Uterus (tissue), 4 donors: Measurements from ENCODE around the gene SLC22A12. TPM values are rescaled to one million over a fixed set of nuclear protein-coding genes. Genes with fewer than 3 reads are reported as not detected.

ENCODE experiments used
- DNase-seq, 2 donors: peaks; one replicate each; pipeline ENCODE4 v3.0.0-alpha.2; 2019 to 2020
- H3K27ac ChIP-seq, 2 donors: fragments of 200-600 bp; sonication (generic); 1 replicate in 1 of 2; 2 replicates in 1 of 2; pipeline ENCODE4 v1.5.1; 2016 to 2018
- H3K27me3 ChIP-seq, 2 donors: fragments of 200-600 bp; sonication (generic); one replicate each; pipeline ENCODE4 v1.5.1; 2018 to 2019; ENCODE audit warnings: control low read depth in 1 of 2
- H3K36me3 ChIP-seq, 2 donors: fragments of 200-600 bp; sonication (generic); one replicate each; pipeline ENCODE4 v1.5.1; 2019; ENCODE audit warnings: control low read depth in 1 of 2
- H3K4me1 ChIP-seq, 2 donors: fragments of 200-600 bp; sonication (generic); one replicate each; pipeline ENCODE4 v1.5.1; 2018 to 2019; ENCODE audit warnings: control low read depth in 1 of 2
- H3K4me3 ChIP-seq, 2 donors: fragments of 200-600 bp; sonication (generic); 1 replicate in 1 of 2; 2 replicates in 1 of 2; pipeline ENCODE4 v1.5.1; 2018 to 2019; ENCODE audit warnings: mild to moderate bottlenecking in 1 of 2
- H3K9me3 ChIP-seq, 2 donors: fragments of 200-600 bp; sonication (generic); one replicate each; pipeline ENCODE4 v1.5.1; 2019; ENCODE audit warnings: control low read depth in 1 of 2
- POLR2A ChIP-seq, 2 donors: fragments of 450-650 bp; IDR thresholded peaks; one replicate each; pipeline ENCODE4 v1.6.1; 2016; ENCODE audit warnings: antibody characterized with exemption in 2 of 2, mild to moderate bottlenecking in 1 of 2, moderate library complexity in 1 of 2
- intact Hi-C: fragments of 100-400 bp; cut with DNase I; formaldehyde crosslinking; loops from one replicate; pipeline ENCODE4 v1.15.1; 2023; ENCODE audit warnings: low total_unique reads
- total RNA-seq, 4 donors: library from RNA; depleted of rRNA in 3 of 4; stranded (reverse); fragments of >200 nt in 3 of 4; gene quantifications; one replicate each; pipeline versions ENCODE4 v1.1.0 to v1.2.4, GENCODE V29; 2014 to 2023
- TF ChIP-seq, protein P1 (sequence below), 4 experiments: fragments of 200-600 bp in 2 of 4; fragments of 450-650 bp in 2 of 4; sonication (generic) in 2 of 4; IDR thresholded peaks; one replicate each; pipeline ENCODE4 v1.5.1; 2016 to 2019; ENCODE audit warnings: antibody characterized with exemption in 4 of 4, mild to moderate bottlenecking in 2 of 4, moderate library complexity in 1 of 4
- donor health status: DM: yes; HTN: yes; CAD: no.

SLC22A12 gene
- total RNA-seq, 4 donors from 2014 or later = not detected

DNA sequence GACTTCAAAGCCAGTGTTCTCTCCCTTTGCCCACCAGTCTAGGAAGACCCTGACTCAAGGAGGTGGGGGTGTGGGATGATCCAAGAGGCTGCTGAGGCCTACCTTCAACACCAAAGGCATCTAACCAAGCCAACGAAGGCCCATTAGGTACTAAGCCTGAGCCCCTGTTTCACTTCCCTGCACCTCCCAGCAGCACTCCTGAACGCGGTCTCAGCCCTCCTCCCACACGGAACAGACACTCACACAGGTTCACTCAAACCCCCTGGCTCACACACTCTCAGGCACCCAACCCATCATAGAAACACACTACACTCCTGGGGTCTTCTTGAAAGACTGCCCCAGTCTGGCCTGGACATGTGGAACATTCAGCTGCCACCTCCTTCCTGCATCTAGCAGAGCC lies 40.7 kb downstream of the SLC22A12 start:
- TF ChIP-seq, protein P1, sequence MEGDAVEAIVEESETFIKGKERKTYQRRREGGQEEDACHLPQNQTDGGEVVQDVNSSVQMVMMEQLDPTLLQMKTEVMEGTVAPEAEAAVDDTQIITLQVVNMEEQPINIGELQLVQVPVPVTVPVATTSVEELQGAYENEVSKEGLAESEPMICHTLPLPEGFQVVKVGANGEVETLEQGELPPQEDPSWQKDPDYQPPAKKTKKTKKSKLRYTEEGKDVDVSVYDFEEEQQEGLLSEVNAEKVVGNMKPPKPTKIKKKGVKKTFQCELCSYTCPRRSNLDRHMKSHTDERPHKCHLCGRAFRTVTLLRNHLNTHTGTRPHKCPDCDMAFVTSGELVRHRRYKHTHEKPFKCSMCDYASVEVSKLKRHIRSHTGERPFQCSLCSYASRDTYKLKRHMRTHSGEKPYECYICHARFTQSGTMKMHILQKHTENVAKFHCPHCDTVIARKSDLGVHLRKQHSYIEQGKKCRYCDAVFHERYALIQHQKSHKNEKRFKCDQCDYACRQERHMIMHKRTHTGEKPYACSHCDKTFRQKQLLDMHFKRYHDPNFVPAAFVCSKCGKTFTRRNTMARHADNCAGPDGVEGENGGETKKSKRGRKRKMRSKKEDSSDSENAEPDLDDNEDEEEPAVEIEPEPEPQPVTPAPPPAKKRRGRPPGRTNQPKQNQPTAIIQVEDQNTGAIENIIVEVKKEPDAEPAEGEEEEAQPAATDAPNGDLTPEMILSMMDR (IDR thresholded peaks at IDR 0.05) = no peak
- TF ChIP-seq POLR2A (IDR thresholded peaks at IDR 0.05) = no peak
- DNase-seq = no peak
- no peaks in the 10 kb centered on the region for H3K9me3 ChIP-seq
- H3K4me1 ChIP-seq = no peaks in the 10 kb centered on the region
- no peaks in the 10 kb centered on the region for H3K27me3 ChIP-seq
- no peaks in the 10 kb centered on the region for H3K36me3 ChIP-seq
- intact Hi-C loops = no loop called here
- no peak overlapping the region for H3K4me3 ChIP-seq
- H3K27ac ChIP-seq = no peak overlapping the region

DNA sequence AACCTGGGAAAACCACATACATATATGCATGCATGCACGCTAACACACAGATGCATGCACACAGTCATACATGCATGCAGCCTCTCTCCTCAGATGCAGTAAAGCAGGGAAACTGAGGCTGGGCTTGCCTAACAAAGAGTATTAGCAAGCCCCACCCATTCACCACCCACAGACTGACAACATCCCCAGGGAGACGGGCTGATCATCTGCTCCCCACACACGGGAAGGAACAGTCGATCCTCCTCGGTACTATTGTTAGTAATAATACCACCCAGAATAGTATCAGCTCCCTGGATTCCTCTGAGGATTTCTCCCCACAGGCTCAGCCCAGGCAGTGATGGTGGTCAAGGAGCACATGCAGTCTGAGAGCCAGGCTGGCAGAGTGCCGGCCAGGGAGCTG lies 41.2 kb downstream of the SLC22A12 start:
- no peaks in the 10 kb centered on the region for H3K4me1 ChIP-seq
- no peaks in the 10 kb centered on the region for H3K36me3 ChIP-seq
- H3K27me3 ChIP-seq = no peaks in the 10 kb centered on the region
- no peak for DNase-seq
- no peaks in the 10 kb centered on the region for H3K9me3 ChIP-seq
- no peak overlapping the region for H3K4me3 ChIP-seq
- no peak overlapping the region for H3K27ac ChIP-seq
- no peak for TF ChIP-seq POLR2A (IDR thresholded peaks at IDR 0.05)
- TF ChIP-seq, protein P1 (IDR thresholded peaks at IDR 0.05) = no peak
- intact Hi-C loops = no loop called here

DNA sequence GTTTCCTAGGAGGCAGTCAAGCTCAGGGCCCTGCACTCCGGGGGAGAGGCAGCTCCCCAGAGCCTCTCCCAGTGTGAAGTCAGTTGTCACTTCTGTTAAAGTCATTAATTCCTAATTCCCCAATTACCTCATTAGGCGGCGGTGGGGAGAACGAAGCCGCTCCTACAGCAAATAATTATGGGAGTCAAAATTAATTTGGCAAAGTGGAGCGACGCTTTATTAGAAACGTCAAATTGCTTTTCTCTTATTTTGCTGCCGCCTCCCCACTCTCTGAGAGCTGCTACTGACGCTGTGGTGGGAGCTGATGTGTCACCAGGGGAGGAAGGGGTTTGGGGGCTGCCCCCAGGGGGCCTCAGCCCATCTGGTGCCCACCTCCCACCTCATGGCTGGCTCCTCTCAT lies 41.6 kb downstream of the SLC22A12 start:
- Histone ChIP-seq H3K9me3 (no peaks in the 10 kb centered on the region), H3K27me3 (no peaks in the 10 kb centered on the region), H3K4me1 (no peaks in the 10 kb centered on the region), H3K27ac (no peak overlapping the region), H3K4me3 (no peak overlapping the region), H3K36me3 (no peaks in the 10 kb centered on the region)
- intact Hi-C loops = no loop called here
- TF ChIP-seq, protein P1 (IDR thresholded peaks at IDR 0.05) = no peak
- TF ChIP-seq POLR2A (IDR thresholded peaks at IDR 0.05) = no peak
- DNase-seq = no peak

DNA sequence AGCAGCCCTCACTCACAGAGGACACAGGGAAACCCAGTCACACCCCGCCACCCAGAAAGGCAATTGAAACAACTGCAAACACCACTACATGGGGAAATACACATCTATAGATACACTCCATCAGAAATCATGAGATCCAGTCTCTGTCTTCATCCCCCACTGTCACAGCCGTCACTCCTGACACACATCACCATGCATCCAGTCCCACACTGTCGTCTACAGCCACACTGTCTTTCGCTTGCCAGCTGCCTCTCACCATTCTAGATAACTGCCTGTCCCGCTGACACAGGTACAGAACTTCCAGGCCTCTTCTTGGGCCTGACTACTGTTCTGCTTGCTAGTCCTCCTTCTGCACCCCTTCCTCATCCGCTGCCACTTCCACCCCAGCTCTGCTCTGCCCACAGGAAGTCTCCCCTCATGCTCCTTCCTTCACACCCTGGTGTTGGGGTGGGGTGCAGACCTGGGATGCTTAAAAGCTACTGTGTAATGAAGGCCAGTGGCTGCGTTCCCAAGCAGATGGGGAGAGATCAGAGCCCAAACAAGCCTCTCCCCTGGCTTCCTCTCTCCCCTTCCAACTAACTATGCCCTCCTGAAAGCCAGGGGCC lies 42.6 kb downstream of the SLC22A12 start:
- no peaks in the 10 kb centered on the region for H3K9me3 ChIP-seq
- intact Hi-C loops = no loop called here
- H3K36me3 ChIP-seq = no peaks in the 10 kb centered on the region
- H3K4me1 ChIP-seq = peaks cover 0 to 8% of the 10 kb centered on the region in 2 donors
- no peak for DNase-seq
- no peaks in the 10 kb centered on the region for H3K27me3 ChIP-seq
- no peak overlapping the region for H3K27ac ChIP-seq
- no peak overlapping the region for H3K4me3 ChIP-seq
- TF ChIP-seq, protein P1 (IDR thresholded peaks at IDR 0.05) = no peak
- no peak for TF ChIP-seq POLR2A (IDR thresholded peaks at IDR 0.05)

DNA sequence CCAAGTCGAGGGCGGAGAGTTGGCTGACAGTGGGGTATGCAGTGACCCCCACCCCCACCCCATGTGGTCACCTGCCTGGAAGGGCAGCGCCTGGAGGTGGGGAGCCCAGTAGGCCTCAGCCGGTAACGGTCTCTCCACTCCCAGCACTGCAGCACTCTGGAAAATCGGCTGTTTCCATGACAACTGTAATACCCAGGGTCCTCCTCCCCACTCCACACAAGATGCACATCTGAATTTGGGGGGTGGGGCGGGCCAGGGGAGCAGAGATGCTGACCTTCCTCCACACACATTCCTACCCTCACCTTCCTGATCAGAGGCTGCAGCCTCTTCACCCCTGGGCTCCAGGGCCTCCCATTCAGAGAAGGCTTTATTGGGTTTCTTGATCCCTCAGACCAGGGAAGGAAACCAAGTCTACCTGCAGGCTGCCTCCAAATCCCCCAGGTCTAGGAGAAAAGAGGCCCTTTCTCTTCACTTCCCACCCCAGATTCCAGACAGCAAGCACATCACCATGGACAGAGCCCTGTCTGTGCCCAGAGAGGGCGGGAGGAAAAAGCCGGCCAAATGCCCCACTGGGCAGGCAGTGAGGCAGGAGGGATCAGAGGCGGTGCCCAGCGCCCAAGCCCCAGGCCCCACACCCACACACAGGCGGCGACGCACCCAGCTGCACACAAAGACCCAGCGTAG lies 46.5 kb downstream of the SLC22A12 start:
- DNase-seq = no peak
- no peaks in the 10 kb centered on the region for H3K27me3 ChIP-seq
- intact Hi-C loops = no loop called here
- peak overlapping the region in 1 of 2 donors; percentile 34 for H3K27ac ChIP-seq
- H3K36me3 ChIP-seq = no peaks in the 10 kb centered on the region
- H3K4me1 ChIP-seq = peaks cover 0 to 8% of the 10 kb centered on the region in 2 donors
- peak overlapping the region; percentile 21 to 34 for H3K4me3 ChIP-seq
- TF ChIP-seq, protein P1 (IDR thresholded peaks at IDR 0.05) = no peak
- TF ChIP-seq POLR2A (IDR thresholded peaks at IDR 0.05) = no peak
- no peaks in the 10 kb centered on the region for H3K9me3 ChIP-seq
